GM18951 (cell line): ENCODE measurements around the gene KRT37.
"Not testable (repeated sequence)": the region's sequence is repeated elsewhere in the genome, so short reads cannot be mapped to it uniquely, and the experiment has no call there.

ENCODE experiments used
- POLR2A ChIP-seq: IDR thresholded peaks from 4 replicates; pipeline ENCODE4 v1.6.1; 2011; ENCODE audit warnings: mild to moderate bottlenecking; ENCODE audit not compliant: insufficient read length, insufficient read depth; ENCODE audit errors: extremely low read depth
- in situ Hi-C: fragments of 300-500 bp; cut with MboI; formaldehyde crosslinking; loops from one replicate; pipeline ENCODE4 v1.12.0; 2022; ENCODE audit warnings: low sequenced_read_pairs, mixed read lengths, inconsistent platforms; ENCODE audit not compliant: unreplicated experiment

The KRT37 gene

GRCh38 chr17:41390411-41390938, 33.9 kb downstream of the KRT37 start:
- no peak for TF ChIP-seq POLR2A
- in situ Hi-C loops: loop anchor here (10.0 kb wide), 1 partner anchor 106 kb away; no protein-coding TSS in a partner anchor

- TF ChIP-seq POLR2A: no peak
- in situ Hi-C loops: no loop called here
These were observed 36.7 kb downstream of the KRT37 start for GRCh38 chr17:41387670-41388069.

GRCh38 chr17:41386227-41386626, 38.2 kb downstream of the KRT37 start:
- in situ Hi-C loops: no loop called here

GRCh38 chr17:41383690-41384089, 40.7 kb downstream of the KRT37 start:
- no peak for TF ChIP-seq POLR2A
- in situ Hi-C loops: no loop called here

More at GRCh38 chr17:41386227-41386626, 38.2 kb downstream of the KRT37 start:
- no peak for TF ChIP-seq POLR2A

- in situ Hi-C loops: no loop called here
- TF ChIP-seq POLR2A: no peak
These were observed 42.0 kb downstream of the KRT37 start for GRCh38 chr17:41382394-41382793.

- in situ Hi-C loops: not testable (repeated sequence)
These were observed 42.4 kb downstream of the KRT37 start, which contains the start of gene KRT34 for GRCh38 chr17:41381943-41382342. Gene KRT34 (minus strand): TSS chr17:41382306. CDS start chr17:41382246, 60 bp downstream.

- in situ Hi-C loops: not testable (repeated sequence)
These were observed 44.3 kb downstream of the KRT37 start for GRCh38 chr17:41380091-41380490.

GRCh38 chr17:41377546-41377945, 46.8 kb downstream of the KRT37 start:
- TF ChIP-seq POLR2A: no peak
- in situ Hi-C loops: no loop called here
